Measurements from ENCODE around the gene MTCL1.

- TF ChIP-seq EZH2phosphoT487 (IDR thresholded peaks at IDR 0.05; ENCODE audit: low read depth, severe bottlenecking, unreplicated experiment), result no peak
- no peak for TF ChIP-seq CTCF (IDR thresholded peaks at IDR 0.05; ENCODE audit: poor library complexity)
- TF ChIP-seq EZH2 (IDR thresholded peaks at IDR 0.05; ENCODE audit: borderline replicate concordance), result no peak
Observed at GRCh38 chr18:8668381-8668780, 37.0 kb upstream of the MTCL1 start.

Data from hepatocyte (in vitro differentiated cells).